GM21825 (cell line): Measurements from ENCODE around the gene TAF5L.

Source experiments
- ATAC-seq: cut with Tn5 transposase; IDR thresholded peaks from one replicate; pipeline ENCODE4 v1.9.1; 2021; ENCODE audit warnings: mild to moderate bottlenecking, moderate library complexity; ENCODE audit not compliant: unreplicated experiment

Gene TAF5L

DNA sequence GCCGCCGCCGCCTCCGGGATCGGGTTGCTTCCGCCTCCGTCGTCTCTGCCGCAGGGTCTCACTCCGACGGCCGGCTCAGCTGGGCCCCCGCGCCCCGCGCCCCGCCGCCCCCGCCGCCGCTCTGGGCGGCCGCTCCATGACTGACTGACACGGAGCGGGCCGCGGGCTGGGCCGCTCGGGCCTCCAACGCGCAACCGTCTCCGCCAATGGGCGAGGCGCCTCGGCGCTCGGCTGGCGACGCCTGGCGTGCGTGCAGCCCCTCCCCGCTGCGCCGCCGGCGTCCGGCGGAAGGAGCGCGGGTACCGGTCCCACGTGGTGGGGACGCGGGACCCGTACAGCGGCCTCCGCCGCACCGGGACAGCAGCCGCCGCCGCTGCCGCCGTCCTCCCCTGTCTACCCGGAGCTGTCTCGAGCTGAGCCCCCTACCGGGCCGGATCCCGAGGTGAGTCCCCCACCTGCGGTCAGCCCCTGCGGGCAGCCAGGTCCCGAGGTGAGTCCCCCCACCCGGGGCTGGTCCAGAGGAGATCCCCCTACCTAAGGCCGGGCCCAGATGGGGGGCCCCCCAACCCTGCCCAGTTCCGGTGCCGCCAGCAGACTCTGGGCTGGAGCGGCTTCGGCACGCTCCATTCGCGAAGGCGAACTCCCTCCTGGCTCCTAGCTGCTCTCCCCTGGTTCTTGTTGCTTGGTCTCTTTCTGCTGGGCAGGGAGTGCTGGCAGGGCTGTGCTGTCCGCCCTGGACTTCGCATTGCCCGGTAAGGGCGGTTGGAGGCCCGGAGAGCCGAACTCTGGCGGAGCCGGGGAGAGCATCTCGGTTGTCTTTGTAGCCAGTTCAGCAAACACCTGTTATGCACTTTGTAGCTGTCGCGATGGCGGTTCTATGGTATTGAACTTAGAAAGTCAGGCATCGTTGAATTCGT lies at the start of gene TAF5L, which contains the start of gene URB2:
Gene TAF5L (minus strand): TSS at position 208 of the 917 bp plus-strand sequence. CDS start 11,640 bp downstream, outside the sequence.
Gene URB2 (plus strand): TSS at position 333 of the 917 bp plus-strand sequence. CDS start 1,387 bp downstream, outside the sequence.
- ATAC-seq: peak; percentile 85

DNA sequence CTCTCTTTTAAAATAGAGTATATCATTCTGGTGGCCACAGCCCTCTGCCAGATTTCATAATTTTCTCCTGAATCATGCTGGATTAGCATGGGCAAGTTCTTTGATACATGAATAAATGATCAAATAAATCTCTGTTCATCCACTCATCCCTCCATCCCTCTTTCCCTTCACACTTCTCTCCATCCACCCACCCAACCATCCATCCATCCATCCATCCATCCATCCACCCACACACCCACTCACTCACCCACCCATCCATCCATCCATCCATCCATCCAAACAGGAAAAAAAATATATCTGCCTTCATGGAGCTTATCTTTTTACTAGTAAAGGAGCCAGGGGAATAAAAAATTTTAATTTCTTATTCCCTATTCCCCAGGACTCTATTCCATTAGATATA lies 49.5 kb upstream of the TAF5L start:
- no peak for ATAC-seq

DNA sequence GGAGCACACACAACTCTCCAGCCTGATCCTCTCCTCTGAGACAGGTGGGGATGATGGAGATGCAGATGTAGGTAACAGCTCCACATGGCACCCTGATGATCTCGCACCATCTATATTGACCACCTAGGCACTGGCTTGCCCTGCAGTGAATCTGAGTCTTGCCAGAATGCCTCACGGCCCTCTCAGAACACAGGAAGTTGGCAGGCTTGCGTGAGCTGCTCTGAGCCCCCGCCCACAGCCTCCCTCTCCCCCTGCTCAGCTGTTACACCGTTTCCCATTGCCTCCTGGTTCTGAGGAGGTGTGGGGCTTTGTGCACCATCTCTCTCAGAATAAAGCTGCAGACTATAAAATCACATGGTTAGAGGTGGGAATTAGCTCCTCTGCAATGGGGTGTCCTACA lies 48.1 kb upstream of the TAF5L start:
- ATAC-seq: no peak

DNA sequence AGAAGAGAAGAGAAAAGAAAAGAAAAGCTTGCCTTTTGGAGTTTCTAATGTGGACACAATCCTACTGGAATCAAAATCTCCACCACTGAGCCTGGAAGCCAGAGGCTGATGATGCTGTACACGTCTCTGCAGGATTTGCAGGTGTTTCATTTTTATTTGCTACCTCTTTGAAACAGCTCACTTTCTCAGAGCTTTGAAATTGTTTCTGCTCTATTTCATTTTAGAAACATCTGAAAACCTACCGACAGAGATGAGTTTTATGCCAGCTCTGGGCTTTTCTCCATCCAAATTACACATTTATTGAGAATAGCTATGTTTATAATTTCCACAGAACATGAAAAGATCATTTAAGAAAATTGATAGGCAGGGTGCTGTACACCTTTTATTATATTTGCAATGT lies 46.3 kb upstream of the TAF5L start:
- ATAC-seq: no peak

DNA sequence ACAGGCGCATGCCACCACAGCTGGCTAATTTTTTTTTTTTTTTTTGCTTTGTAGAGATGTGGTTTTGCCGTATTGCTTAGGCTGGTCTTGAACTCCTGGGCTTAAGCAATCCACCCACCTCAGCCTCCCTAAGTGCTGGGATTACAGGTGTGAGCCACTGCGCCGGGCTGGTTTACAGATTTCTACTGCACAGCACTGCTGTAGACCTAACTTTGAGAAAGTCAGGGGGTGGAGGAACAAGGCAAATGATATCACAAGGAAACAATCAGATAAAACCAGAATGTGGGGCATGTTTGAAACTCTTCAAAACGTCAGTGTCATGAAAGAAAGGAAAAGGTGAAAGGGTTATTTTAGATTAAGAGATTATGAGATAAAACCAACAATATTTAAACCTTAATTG lies 45.4 kb upstream of the TAF5L start:
- ATAC-seq: no peak

DNA sequence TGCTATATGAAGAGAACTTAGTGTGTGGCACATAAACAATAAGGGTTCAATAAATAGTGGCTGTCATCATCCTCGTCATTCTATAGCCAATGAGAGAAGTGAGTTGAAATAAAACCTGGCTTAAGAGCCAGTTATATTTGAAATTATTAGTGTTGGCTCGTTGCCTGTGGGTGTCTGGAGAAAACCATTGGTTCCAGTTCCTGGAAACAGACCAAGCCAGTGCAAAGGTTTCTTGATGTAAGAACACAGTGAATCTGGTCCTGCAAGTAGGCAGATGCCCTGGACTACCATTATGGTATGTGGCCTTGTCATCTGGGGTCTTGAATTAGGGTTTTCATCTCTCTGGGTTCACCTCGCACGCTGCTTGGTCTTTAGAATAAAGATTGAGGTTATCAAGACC lies 43.4 kb upstream of the TAF5L start:
- no peak for ATAC-seq

DNA sequence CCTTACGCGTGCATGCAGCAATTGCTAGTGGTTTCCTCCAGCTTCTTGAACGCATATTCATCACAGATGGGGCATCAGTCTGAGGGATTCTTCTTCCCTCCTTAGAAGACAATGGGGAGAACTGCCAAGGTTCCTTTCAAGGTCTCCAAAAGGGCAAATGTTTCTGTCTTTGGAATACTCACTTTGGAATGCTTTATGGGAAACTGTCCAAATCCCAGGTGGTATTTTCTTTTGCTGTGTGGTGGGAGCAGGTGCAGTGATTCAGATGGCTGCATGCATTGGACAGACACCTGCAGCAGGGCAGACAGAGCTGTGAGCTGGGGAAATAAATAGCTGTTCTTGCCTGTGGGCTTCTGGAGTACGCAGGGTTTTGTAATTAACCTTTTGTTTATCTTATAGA lies 40.7 kb upstream of the TAF5L start:
- ATAC-seq: no peak

DNA sequence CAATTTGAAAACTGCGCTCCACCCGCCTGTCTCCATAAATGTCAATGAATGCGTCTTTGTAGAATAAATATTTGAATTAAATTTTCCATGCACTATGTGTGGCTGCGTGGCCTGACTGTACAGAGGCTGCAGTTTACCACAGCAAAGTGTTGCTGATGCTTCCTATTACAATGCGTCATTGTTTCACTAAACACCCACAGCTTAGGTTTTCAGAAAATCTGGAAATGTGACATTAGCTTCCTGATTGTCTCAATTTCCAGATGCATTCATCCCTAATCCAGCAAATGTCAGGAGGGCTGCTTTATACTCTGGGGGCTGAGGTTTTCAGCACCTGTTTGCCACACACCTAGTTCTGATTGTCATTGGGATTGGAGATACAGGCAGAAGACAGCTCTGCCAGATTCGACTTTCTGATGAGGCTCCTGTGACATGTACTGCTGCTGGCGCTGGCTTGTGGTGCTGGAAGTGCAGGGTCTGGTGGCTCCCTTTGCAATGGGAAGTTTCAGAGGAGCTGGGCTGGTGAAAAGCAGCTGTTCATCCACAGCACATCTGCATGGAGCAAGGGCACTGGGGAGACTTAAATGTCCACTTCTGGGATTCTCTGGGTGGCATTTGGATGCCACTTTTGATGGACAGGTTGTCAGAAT lies 40.1 kb upstream of the TAF5L start:
- no peak for ATAC-seq

DNA sequence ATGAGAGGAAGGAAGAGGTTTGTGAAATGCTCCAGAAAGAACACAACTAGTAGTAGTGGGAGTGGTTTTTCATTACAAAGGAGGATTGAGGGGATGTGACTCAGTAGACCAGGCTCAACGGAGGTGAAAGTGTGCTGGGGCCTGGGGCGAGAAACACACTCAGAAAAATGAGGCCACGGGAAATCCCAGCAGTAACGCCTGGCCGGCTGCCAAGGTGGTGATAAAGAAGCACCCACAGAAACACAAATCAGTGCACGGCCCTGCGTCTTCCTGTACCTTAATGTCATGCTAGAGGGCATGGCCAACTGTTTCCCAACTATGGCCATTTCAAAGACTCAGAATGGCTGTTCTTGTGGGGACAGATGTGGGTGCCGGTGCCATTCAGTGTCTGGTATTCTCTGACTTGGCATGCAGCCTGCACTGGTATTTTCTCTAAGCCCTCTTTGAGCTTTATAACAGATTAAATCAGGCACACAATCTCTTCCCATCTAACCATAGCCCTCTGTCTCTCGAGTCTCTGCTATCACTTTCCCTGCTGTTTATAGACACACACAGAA lies 38.3 kb upstream of the TAF5L start:
- ATAC-seq: peak; percentile 48

DNA sequence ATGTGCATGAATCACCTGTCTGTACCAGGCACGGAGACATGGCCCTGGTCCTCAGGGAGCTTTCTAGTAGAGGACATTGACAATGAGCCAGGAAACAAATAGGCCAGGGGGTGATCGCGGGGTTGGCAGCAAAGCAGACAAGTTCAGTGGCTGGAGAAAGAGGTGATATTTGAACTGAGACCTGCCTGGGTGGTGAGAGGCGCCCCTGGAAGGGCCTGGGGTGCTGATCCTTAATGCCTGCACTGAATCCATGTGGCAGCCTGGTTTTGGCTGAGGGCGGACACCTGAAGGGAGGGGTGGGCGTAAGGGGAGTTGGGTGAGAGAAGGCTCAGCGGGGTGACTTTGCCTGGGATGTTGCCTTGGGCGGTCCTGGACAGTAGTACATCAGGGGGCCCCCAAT lies 36.0 kb upstream of the TAF5L start:
- no peak for ATAC-seq

DNA sequence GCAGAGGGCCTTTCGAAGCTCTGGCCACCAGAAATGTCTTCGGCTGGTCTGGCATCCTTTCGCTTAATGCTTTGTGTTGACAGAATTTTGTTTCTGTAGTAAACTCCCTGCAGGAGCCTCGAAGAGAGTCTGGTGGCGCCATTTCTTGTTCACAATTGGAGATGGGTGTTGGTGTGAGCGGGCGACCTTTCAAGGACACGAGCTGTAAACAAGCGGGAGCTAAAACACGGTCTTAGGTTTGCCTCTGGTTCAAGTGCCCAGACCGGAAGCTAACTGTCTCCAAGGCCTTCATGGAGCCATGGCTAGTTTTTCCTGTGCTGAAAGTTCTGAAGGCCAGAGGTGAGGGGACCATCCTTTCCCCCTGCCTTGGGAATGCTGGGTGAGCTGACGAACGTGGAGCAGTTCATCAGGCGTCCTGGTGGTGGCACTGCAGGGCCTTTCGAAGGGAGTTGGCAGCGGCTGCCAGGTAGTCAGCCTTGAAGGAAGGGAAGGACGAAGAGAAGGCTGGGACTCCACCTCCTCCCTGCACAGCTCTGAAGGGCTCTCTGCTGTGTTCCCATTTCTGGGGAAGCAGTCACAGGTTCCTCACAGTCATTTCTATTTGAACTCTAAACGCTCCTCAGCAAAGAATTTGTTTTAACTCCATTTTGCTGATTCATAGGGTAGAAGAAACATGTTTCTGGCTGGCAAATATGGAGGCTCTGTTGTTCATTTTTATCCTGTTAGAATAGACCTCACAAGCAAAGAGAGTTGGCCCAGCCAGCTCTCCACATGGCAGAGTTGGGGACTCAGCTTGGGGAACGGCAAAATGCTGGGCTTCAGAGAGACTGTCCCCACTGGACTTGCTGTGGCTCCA lies 35.3 kb upstream of the TAF5L start:
- ATAC-seq: peak; percentile 77

DNA sequence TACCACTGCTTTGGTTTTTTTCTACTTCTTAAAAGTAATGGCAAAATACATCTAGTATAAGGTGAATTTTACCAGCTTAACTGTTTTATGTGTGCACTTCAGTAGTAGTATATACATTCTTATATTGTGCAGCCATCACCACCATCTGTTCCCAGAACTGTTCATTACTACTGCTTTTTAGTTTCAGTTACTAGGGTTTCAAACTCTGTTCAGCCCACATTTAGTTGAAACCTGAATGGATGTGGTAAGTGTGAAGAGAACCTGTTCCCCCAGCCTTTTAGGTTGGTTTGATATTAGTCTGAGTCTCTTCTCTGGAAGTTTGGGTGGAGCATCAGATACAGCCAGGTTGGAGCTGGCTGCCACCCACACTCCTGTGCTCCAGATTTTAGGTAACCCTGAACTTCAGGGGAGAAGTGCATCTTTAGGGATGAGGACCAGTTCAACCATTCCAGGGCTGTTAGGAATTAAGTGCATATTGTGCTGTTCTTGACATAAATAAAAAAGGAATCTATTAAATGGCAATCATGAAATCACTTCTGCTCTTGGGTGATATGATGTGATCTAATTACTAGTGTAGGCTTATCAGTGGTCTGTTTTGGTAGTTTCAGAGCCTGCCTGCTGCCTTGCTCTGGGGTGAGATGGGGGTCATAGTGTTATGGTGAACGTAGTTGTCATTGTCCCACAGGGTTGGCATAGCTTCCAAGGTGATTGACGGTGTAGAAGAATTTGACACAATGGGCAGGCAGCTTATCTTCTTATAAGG lies 32.3 kb upstream of the TAF5L start:
- no peak for ATAC-seq

DNA sequence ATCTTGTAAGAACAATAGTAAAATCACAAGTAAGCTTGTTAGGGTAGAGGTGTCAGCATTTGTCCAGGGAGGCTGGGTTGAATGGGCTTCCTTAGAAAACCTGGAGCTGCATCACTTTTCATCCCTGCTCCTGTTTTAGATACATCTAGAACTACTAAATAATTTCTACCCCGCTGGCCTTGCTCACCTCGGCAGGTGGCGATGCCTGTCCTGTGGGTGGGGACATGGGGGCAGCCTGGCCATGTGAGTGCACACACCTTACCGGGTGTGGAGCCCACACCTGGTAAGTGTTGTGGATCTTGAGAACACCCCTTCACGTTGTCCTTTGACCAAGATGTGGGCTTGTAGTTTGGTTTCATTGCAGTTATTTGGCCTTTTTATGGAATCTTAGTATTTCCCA lies 29.9 kb upstream of the TAF5L start:
- ATAC-seq: no peak

DNA sequence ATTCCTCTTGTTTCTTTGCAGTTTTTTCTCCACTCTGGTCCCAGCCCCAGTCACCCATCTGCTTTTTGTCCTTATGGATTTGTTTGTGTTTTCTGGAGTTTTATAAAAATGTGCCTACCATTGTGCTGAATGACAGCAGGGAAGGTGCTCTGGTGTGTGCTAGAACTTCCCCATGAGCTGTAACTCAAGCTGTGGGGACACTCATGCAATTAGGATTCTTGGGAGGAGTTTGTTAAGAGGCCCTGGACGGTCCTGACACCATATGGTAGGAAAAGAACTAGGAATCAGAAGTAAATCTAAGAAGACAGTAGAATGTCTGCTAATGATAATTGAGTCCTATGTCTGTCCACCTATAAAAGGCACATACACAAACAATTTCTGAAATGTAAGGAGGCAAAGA lies 27.5 kb upstream of the TAF5L start:
- ATAC-seq: no peak

DNA sequence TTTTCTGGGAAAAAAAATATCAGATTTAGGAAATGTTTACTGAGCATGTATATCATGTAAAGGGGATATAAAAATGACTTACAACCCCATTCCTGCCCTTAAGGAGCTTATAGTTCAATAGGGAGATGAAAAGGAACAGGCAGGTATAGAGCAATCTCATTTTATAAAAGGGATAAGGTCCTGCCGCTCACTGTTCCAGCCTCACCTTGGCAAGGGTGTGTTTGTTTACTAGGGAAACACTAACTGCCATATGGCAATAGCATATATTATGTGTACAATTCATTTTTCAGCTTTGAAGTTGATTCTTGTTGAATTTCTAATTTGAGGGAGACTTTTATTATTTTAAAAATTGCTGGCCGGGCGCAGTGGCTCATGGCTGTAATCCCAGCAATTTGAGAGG lies 25.6 kb upstream of the TAF5L start:
- no peak for ATAC-seq

DNA sequence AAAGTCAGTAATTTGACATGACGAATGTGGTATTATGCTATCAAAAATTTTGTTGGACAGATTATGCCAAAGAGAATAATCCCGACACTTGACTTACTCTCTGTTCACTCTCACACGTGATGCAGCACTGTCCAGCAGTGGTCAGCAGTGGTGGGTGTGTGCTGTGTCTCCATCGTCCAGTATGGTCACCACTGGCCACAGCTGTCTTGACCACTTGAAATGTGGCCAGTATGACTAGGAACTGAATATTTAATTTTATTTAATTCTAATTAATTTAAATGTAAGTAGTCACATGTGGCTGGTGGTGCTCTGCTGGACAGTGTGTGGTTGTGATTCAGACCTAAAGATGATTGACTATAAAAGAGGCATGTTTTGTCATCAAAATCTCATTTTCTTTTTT lies 24.1 kb upstream of the TAF5L start:
- ATAC-seq: no peak

DNA sequence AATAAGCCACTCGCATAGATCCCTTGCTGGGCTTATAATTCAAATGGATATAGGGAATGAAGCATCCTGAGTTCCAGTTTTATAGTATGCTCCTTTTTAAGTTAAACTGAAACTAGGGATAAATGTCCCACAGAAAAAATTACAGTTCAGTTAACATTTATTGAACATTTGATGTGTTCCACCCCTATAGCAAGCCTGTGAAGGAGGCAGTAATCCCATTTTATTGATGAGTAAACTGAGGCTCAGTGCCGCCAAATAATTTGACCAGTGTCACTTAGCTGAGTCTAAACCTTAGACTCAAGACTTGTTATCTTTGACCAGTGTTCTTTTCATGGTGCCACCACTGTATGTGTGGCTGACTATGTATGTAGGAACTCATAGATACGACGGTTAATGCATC lies 22.5 kb upstream of the TAF5L start:
- no peak for ATAC-seq

DNA sequence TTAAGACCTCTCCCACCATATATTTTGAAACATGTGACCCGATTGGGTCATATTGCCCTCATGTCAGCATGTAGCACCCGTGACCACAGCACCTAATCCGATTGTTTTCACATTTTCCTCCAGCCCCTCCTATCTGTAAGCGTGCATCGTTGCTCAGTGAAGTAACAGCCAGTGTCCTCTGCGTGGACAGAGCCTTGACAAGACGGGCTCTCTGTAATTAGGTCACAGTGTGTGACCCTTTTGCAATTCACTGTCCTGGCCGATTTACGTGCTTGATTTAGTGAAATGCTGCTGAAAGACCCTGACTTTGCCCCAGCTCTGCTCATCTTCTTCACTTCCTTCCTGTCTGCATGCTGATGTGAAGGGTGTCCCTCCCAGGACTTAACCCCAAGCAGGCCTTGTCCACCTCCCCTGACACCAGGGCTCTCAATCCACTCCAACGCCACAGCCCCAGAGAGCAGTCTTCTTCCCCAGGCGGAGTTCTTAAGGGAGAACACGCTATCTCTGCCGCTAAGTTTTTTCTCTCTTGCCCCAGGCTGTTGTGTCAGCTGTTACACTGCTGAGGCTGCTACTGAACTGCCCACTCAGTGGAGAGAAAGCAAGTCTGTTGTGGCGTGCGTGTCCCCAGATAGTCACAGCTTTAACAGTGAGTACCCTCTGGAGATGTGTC lies 19.5 kb upstream of the TAF5L start:
- ATAC-seq: no peak

DNA sequence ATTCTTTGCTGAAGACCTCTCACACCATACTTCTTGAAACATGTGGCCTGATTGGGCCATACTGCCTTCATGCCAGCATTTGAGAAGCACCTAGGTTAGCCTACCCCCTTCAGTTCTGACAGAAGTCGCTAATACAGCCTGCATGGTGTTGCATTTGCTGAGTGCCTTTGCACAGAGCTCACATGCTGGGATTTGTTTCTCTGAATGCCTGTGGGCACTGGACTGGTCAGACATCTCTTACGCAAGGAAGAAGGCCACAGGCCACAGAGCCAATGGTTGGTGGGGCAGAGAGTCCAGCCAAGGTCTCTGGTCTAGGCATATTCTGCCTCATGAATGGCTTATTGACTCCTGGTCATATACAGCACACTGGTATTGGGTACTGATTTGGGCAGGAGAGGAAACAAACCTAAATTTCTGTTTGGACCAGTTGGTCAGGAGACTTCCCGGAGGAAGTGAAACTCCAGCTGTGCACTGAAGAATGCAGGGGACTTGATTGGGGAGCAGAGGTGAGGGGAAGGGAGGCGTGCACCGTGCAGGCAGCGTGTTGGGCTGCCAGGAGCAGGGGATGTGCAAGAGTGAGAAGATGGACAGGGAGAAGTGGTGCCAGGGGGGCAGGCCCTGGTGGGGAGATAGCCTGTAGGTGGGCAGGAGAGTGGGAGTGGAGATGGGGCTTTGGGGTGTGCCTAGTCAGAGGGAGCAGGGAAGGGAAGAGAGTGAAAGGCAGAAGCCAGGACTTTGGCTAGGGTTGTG lies 18.2 kb upstream of the TAF5L start:
- no peak for ATAC-seq
